Ovary (tissue), 9 donors: Measurements from ENCODE around the gene MYBPHL. TPM values are rescaled to one million over a fixed set of nuclear protein-coding genes. Genes with fewer than 3 reads are reported as not detected.

ENCODE experiments used
- DNase-seq, 5 donors: peaks; one replicate each; pipeline ENCODE4 v3.0.0-alpha.2; 2019 to 2020
- H3K27ac ChIP-seq, 2 donors: fragments of 200-600 bp; one replicate each; pipeline versions ENCODE4 v1.5.1 to v1.8.0; 2019 to 2022
- H3K27me3 ChIP-seq: fragments of 200-600 bp; one replicate; pipeline ENCODE4 v1.8.0; 2022
- H3K36me3 ChIP-seq: fragments of 200-600 bp; sonication (generic); one replicate; pipeline ENCODE4 v1.5.1; 2019
- H3K4me1 ChIP-seq: one replicate; pipeline ENCODE4 v1.8.1; 2013; ENCODE audit warnings: mild to moderate bottlenecking, moderate library complexity; ENCODE audit not compliant: insufficient read depth
- H3K4me3 ChIP-seq: fragments of 200-600 bp; sonication (generic); one replicate; pipeline ENCODE4 v1.5.1; 2017
- H3K9me3 ChIP-seq, 2 donors: fragments of 200-600 bp in 1 of 2; sonication (generic) in 1 of 2; one replicate each; pipeline versions ENCODE4 v1.5.1 to v1.8.1; 2013 to 2019; ENCODE audit warnings: mild to moderate bottlenecking in 1 of 2, moderate library complexity in 1 of 2
- EP300 ChIP-seq: sonication (generic); formaldehyde crosslinking; IDR thresholded peaks from one replicate; pipeline ENCODE4 v1.6.1; 2017; ENCODE audit warnings: antibody characterized with exemption
- POLR2A ChIP-seq: fragments of 450-650 bp; IDR thresholded peaks from one replicate; pipeline ENCODE4 v1.6.1; 2017; ENCODE audit warnings: antibody characterized with exemption, mild to moderate bottlenecking, moderate library complexity
- WGBS, 3 donors: extraction: QIAGEN DNeasy Blood & Tissue Kit in 1 of 3; methylation state at CpG; one replicate each; pipeline versions ENCODE4 v1.1.5 to v1.1.7; 2013 to 2017; 5-methylcytosine and 5-hydroxymethylcytosine counted together
- intact Hi-C, 4 donors: fragments of 100-400 bp; cut with DNase I; formaldehyde crosslinking; loops; one replicate each; pipeline versions ENCODE4 v1.11.0 to v1.15.1; 2022 to 2023
- polyA plus RNA-seq, 2 donors: library from polyadenylated mRNA; stranded (reverse); fragments of 200-250 nt in 1 of 2; fragments of 350-450 nt in 1 of 2; fragmentation: Illumina TruSeq in 1 of 2; extraction: RNeasy Lipid Tissue Mini Kit (QIAGEN cat#74804) in 1 of 2; gene quantifications; one replicate each; pipeline ENCODE4 v1.2.3, GENCODE V29; 2013 to 2014
- total RNA-seq, 7 donors: library from RNA; depleted of rRNA in 2 of 7; stranded (reverse); fragments of >200 nt in 2 of 7; fragmentation: NEBNext Ultra II Directional in 3 of 7; extraction: Animal tissue kit (Norgen Biotek cat#: 25700) in 3 of 7; gene quantifications; one replicate each; pipeline versions ENCODE4 v1.1.0 to v1.2.4, GENCODE V29; 2016 to 2023
- TF ChIP-seq, protein P1 (sequence below), 3 donors: fragments of 450-650 bp in 2 of 3; fragments of 200-600 bp in 1 of 3; IDR thresholded peaks; one replicate each; pipeline versions ENCODE4 v1.5.1 to v1.8.0; 2016 to 2022; ENCODE audit warnings: antibody characterized with exemption in 3 of 3, mild to moderate bottlenecking in 1 of 3
- donor health status: DM: no; HTN: no; CAD: no; lungs with moderate emphysema.
- donor health status: DM: no; HTN: no; CAD: no.
- donor health status: Bipolar disorder and iron deficiency.
- donor health status: DM: yes; HTN: yes; CAD: no.
- donor health status: DM: no; HTN: no; CAD: no.
- donor health status: DM: yes; HTN: yes; CAD: no.

The MYBPHL gene
- total and polyA plus RNA-seq, 9 donors = 0.38 TPM; not detected in 8

DNA sequence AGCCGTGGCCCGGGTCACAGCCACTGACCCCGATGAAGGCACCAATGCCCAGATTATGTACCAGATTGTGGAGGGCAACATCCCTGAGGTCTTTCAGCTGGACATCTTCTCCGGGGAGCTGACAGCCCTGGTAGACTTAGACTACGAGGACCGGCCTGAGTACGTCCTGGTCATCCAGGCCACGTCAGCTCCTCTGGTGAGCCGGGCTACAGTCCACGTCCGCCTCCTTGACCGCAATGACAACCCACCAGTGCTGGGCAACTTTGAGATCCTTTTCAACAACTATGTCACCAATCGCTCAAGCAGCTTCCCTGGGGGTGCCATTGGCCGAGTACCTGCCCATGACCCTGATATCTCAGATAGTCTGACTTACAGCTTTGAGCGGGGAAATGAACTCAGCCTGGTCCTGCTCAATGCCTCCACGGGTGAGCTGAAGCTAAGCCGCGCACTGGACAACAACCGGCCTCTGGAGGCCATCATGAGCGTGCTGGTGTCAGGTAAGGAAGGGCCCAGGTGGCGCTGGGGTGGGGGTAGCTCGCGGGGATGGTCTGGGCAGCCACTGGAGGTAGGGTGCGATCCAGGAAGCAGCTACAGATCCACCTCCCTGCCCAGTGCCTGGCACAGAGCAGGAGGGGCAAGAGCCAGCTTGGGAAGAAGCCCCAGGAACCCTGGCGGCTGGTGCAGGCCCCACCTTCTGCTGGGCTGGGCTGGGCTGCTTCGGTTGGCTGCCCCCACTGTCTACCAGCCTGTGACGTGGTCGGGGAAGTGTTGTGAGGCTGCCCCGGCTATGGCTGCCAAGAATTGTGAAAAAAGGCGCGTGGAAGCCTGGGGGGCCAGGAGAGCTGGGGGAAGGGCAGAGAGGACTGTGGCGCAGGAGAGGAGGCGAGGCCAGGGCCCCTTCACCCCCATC, 53.7 kb downstream of the MYBPHL start:
- H3K4me3 ChIP-seq = no peak overlapping the region
- TF ChIP-seq EP300 = no peak
- TF ChIP-seq, protein P1, sequence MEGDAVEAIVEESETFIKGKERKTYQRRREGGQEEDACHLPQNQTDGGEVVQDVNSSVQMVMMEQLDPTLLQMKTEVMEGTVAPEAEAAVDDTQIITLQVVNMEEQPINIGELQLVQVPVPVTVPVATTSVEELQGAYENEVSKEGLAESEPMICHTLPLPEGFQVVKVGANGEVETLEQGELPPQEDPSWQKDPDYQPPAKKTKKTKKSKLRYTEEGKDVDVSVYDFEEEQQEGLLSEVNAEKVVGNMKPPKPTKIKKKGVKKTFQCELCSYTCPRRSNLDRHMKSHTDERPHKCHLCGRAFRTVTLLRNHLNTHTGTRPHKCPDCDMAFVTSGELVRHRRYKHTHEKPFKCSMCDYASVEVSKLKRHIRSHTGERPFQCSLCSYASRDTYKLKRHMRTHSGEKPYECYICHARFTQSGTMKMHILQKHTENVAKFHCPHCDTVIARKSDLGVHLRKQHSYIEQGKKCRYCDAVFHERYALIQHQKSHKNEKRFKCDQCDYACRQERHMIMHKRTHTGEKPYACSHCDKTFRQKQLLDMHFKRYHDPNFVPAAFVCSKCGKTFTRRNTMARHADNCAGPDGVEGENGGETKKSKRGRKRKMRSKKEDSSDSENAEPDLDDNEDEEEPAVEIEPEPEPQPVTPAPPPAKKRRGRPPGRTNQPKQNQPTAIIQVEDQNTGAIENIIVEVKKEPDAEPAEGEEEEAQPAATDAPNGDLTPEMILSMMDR (IDR thresholded peaks at IDR 0.05) = no peak
- no peak for TF ChIP-seq POLR2A
- no peaks in the 10 kb centered on the region for H3K9me3 ChIP-seq
- intact Hi-C loops = no loop called here
- H3K36me3 ChIP-seq = no peaks in the 10 kb centered on the region
- peaks cover 4% of the 10 kb centered on the region for H3K4me1 ChIP-seq
- H3K27me3 ChIP-seq = no peaks in the 10 kb centered on the region
- peak in 3 of 5 donors; percentile 17 to 36 (median 22) for DNase-seq
- 86 to 90% (median 88%) methylated on average over 28 to 33 of the region's 33 CpGs for WGBS, 3 donors
- no peak overlapping the region for H3K27ac ChIP-seq

DNA sequence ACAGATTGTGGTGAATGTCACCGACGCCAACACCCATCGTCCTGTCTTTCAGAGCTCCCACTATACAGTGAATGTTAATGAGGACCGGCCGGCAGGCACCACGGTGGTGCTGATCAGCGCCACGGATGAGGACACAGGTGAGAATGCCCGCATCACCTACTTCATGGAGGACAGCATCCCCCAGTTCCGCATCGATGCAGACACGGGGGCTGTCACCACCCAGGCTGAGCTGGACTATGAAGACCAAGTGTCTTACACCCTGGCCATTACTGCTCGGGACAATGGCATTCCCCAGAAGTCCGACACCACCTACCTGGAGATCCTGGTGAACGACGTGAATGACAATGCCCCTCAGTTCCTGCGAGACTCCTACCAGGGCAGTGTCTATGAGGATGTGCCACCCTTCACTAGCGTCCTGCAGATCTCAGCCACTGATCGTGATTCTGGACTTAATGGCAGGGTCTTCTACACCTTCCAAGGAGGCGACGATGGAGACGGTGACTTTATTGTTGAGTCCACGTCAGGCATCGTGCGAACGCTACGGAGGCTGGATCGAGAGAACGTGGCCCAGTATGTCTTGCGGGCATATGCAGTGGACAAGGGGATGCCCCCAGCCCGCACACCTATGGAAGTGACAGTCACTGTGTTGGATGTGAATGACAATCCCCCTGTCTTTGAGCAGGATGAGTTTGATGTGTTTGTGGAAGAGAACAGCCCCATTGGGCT, 54.5 kb downstream of the MYBPHL start:
- TF ChIP-seq POLR2A = no peak
- TF ChIP-seq EP300 = no peak
- TF ChIP-seq, protein P1 (IDR thresholded peaks at IDR 0.05) = no peak
- intact Hi-C loops = no loop called here
- H3K9me3 ChIP-seq = no peaks in the 10 kb centered on the region
- WGBS, 3 donors = 95 to 96% (median 96%) methylated on average over 30 to 31 of the region's 31 CpGs
- H3K27ac ChIP-seq = no peak overlapping the region
- no peak for DNase-seq
- no peak overlapping the region for H3K4me3 ChIP-seq
- no peaks in the 10 kb centered on the region for H3K36me3 ChIP-seq
- no peaks in the 10 kb centered on the region for H3K27me3 ChIP-seq
- H3K4me1 ChIP-seq = peaks cover 4% of the 10 kb centered on the region

- TF ChIP-seq, protein P1 (IDR thresholded peaks at IDR 0.05) = no peak
- DNase-seq = no peak
- Histone ChIP-seq H3K4me3 (no peak overlapping the region), H3K27me3 (no peaks in the 10 kb centered on the region), H3K4me1 (peaks cover 4% of the 10 kb centered on the region), H3K36me3 (no peaks in the 10 kb centered on the region), H3K9me3 (no peaks in the 10 kb centered on the region), H3K27ac (no peak overlapping the region)
- intact Hi-C loops = no loop called here
- WGBS, 3 donors = 95 to 97% (median 97%) methylated on average over 32 of the region's 32 CpGs
Observed at GRCh38 chr1:109251277-109252166, 55.3 kb downstream of the MYBPHL start.
